GM20431 (cell line): ENCODE measurements around the gene CD3G.
"Not testable (repeated sequence)": the region's sequence is repeated elsewhere in the genome, so short reads cannot be mapped to it uniquely, and the experiment has no call there.

Source experiments
- in situ Hi-C: fragments of 300-500 bp; cut with MseI, MboI; formaldehyde crosslinking; loops from one replicate; pipeline ENCODE4 v1.15.0; 2020; ENCODE audit warnings: low sequenced_read_pairs; ENCODE audit not compliant: unreplicated experiment

CD3G gene

GRCh38 chr11:118343981-118344515, at the start of gene CD3G:
TSS of gene CD3G (plus strand) at chr11:118344344. CDS start at chr11:118344424, 80 bp downstream.
- in situ Hi-C loops = no loop called here

DNA sequence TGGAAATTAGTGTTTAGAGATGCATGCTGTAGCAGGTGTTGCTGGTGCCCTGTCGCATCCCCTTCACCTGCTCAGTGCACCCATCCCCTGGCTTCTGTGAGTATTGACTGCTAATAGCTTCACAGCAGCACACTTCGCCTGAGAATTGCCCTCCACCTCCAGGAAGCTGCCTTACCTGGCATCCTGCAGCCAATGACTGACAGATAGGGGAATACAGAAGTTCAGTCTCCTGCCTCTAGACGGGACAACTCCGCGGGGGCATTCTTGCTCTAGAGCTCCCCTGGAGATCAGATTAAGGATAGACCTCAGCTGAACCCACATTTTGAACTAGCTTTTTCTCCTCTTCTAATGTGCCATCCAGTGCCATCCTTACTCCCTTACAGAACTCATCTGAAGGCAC, 48.9 kb upstream of the CD3G start:
- in situ Hi-C loops = loop anchor here (10.0 kb wide), 1 partner anchor 60 kb away; the partner anchor contains the start of gene UBE4A

- in situ Hi-C loops = loop anchor here (10.0 kb wide), 1 partner anchor 59 kb away; the partner anchor contains the start of gene UBE4A
Observed at GRCh38 chr11:118295815-118296454, 48.2 kb upstream of the CD3G start.

DNA sequence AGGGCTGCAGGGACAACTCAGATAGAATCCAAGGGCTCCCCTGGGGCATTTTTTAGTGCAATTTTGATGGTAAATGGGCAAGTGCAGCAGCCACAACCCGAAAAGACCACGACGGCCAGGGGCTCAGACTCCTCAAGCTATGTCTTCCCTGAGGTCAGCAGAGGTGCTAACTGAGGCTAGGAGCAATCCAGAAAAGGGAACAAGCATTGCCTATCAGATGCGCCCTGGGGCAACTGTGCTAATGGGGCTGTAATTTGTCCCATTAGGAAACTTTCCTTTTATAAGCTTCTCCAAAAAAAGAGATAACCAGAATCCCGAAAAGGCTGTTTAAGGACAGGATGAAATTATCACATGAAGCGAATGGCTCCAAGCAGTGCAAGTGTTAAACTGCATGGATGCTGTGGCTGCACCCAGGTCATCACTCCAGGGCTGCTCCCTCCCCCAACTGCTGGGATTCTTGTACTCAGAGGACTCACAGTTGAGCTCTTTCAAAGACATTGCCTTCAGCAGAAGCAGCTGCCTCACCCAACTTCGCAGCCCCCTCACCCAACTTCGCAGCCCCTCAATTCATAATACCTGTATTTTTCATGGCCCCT, 42.4 kb upstream of the CD3G start:
- in situ Hi-C loops = no loop called here

GRCh38 chr11:118304227-118304567, 39.9 kb upstream of the CD3G start:
- in situ Hi-C loops = no loop called here

GRCh38 chr11:118304568-118305248, 39.4 kb upstream of the CD3G start, which contains the start of gene CD3E:
TSS of gene CD3E (plus strand) at chr11:118304730. CDS start at chr11:118304953, 223 bp downstream.
- in situ Hi-C loops = no loop called here

DNA sequence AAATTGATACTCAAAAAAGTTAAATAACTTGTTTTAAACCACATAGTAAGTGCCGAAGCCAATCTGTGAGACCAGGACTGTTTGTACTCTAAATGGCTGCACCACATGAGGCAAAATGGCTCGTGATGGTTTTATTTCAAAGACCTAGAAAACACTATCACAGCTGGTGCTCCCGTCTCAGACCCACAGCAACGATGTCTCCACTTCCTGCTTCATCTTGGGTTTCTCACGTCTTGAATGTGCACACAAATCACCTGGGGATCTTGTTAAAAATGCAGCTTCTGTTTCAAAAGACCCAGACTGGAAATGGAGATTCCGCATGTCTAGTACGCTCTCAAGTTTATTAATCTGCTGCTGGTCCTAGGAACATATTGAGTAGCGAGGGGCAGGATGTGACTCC, 38.4 kb upstream of the CD3G start:
- in situ Hi-C loops = no loop called here

DNA sequence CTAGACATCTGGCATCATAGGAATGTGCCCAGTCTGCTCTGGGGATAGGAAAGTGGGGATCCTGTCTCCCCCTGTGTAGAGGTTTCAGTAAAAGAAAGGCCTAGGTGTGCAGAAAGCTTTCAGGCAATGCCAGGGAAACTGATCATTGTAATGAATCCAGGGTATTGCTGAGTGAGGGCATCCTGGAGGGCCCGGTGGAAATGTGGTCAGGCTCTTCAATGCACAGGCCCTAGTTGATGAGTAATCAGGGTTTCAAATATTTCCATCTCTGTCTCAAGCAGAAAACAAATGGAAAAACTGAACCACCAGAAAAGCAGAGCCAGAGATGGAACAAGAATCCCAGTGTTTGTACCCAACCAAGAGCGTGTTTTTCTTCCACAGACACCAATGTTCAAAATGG, 37.6 kb upstream of the CD3G start:
- in situ Hi-C loops = no loop called here

DNA sequence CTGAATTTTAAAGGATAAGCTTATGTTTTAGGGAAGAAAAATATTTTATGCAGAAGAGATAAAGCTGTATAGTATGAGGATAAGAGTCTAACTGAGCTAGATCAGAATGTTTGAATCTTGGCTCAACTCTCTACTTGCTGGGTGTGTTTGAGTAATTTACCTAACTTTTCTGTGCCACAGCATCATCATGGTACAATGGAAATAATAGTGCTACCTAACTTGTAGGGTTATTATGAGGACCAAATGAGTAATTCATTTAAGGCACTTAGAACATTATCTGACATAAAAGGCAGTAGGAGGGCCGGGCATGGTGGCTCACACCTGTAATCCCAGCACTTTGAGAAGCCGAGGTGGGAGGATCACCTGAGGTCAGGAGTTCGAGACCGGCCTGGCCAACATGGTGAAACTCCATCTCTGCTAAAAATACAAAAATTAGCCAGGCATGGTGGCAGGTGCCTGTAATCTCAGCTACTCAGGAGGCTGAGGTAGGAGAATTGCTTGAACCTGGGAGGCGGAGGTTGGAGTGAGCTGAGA, 35.1 kb upstream of the CD3G start:
- in situ Hi-C loops = not testable (repeated sequence)

DNA sequence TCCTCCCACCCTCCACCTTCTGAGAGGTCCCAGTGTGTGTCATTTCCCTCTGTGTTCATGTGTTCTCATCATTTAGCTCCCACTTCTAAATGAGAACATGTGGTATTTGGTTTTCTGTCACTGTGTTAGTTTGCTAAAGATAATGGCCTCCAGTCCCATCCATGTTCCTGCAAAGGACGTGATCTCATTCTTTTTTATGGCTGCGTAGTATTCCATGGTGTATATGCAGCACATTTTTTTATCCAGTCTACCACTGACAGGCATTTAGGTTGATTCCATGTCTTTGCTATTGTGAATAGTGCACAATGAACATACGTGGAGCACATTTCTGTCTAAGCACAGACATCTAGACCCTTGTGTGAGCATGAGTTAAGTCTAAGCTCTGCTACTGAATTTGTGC, 33.9 kb upstream of the CD3G start:
- in situ Hi-C loops = no loop called here

GRCh38 chr11:118310781-118311485, 33.2 kb upstream of the CD3G start:
- in situ Hi-C loops = no loop called here

- in situ Hi-C loops = no loop called here
Observed at GRCh38 chr11:118311518-118311917, 32.6 kb upstream of the CD3G start.

- in situ Hi-C loops = no loop called here
Observed at GRCh38 chr11:118312328-118312727, 31.8 kb upstream of the CD3G start.

DNA sequence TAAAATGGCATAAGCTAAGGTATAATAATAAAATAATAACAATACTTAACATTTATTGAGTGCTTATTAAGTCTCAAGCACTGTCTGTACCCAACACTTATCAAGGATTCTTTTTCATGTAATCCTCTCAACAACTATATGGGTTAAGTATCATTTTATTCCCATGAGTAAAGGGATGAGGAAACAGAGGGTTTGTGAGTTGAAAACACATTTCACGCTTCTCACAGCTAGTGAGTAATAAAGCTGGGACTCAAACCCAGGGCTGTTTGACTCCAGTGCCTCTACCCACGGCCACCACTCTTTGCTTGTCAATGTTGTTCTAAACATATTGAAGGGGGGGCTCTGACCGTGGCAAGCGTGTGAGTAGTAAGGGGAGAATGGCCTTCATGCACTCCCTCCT, 30.9 kb upstream of the CD3G start:
- in situ Hi-C loops = no loop called here

GRCh38 chr11:118314988-118315411, 29.1 kb upstream of the CD3G start:
- in situ Hi-C loops = no loop called here

- in situ Hi-C loops = no loop called here
Observed at GRCh38 chr11:118318124-118318523, 26.0 kb upstream of the CD3G start.

DNA sequence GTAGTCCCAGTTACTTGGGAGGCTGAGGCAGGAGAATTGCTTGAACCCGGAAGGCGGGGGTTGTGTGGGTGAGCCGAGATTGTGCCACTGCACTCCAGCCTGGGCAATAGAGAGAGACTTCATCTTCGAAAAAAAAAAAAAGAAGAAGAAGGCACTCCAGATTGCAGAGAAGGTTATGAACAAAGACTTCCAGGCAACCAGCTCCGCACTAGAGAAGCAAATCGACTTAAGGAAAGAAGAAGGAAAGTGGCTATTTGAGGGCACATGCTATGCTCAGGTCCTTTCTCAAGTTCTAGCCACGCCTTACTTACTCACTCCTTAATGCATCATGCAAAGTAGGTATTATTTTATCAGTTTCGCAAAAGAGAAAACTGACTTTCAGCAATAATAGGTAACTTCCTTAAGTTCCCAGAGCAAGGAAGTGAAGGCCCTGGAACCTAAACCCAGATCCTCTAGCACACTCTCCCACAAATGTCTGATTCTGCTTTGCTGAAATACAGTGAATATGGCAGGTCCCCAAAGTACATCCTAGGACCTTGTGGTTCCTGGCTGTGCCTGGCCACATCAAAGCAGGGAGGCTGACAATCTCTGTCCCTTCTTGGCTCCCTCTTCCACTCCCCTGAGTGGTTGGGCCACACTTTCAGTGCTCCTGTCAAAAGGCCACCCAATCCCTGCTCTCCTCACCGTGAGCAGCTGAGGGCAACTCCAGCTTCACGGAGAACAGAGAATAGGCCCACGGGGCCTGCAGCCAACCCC, 25.4 kb upstream of the CD3G start:
- in situ Hi-C loops = no loop called here

DNA sequence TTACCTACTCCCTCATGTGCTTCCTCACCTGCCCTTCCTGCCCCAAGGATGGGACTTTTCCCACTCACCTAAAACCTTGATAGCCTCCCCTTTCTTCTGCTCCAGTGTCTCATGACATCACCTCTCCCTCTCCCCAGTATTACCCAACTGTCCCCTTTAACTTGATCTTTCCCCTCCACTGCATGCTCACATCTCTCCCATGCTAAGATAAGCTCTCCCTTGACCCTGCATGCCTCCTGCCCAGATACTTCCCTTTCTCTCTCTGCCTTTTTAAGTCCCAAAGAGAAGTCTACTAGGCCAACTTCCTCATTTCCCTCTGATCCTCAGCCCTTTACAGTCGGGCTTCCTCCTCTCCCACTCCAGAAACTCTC, 24.8 kb upstream of the CD3G start:
- in situ Hi-C loops = no loop called here

GRCh38 chr11:118320515-118320914, 23.6 kb upstream of the CD3G start:
- in situ Hi-C loops = no loop called here
